CD4-positive, CD25-positive, alpha-beta regulatory T cell (primary cell): ENCODE measurements around the gene ZC3H13. TPM values are rescaled to one million over a fixed set of nuclear protein-coding genes. Genes with fewer than 3 reads are reported as not detected.

Experiments
- ATAC-seq, 2 donors: fragments of 150-1000 bp; cut with Tn5 transposase; one replicate each; pipeline ENCODE4 v1.10.0; 2021; ENCODE audit warnings: low read depth in 2 of 2, moderate number of reproducible peaks in 2 of 2, moderate library complexity in 1 of 2
- DNase-seq, 3 donors: peaks; one replicate each; pipeline versions ENCODE4 v3.0.0 to v3.0.0-alpha.2; 2012 to 2022; ENCODE audit warnings: mixed read lengths in 1 of 3
- H3K27ac ChIP-seq: one replicate; pipeline ENCODE4 v1.7.0; 2013; ENCODE audit warnings: mild to moderate bottlenecking, low read length; ENCODE audit not compliant: insufficient read depth, poor library complexity, severe bottlenecking
- H3K27me3 ChIP-seq: one replicate; pipeline ENCODE4 v1.7.0; 2013; ENCODE audit warnings: low read length; ENCODE audit not compliant: control insufficient read depth, insufficient read depth
- H3K36me3 ChIP-seq: one replicate; pipeline ENCODE4 v1.7.0; 2013; ENCODE audit warnings: mild to moderate bottlenecking, low read length, moderate library complexity; ENCODE audit not compliant: control insufficient read depth, insufficient read depth
- H3K4me1 ChIP-seq: 2 replicates; pipeline ENCODE4 v1.7.0; 2013; ENCODE audit warnings: mild to moderate bottlenecking, low read length; ENCODE audit not compliant: insufficient read depth, control insufficient read depth, poor library complexity, severe bottlenecking
- H3K4me3 ChIP-seq: one replicate; pipeline ENCODE4 v1.7.0; 2013; ENCODE audit warnings: low read depth, mild to moderate bottlenecking, low read length, moderate library complexity
- H3K9me3 ChIP-seq, 2 experiments: 1 replicate in 1 of 2; 2 replicates in 1 of 2; pipeline ENCODE4 v1.7.0; 2013; ENCODE audit warnings: low read length in 2 of 2, mild to moderate bottlenecking in 1 of 2, moderate library complexity in 1 of 2; ENCODE audit not compliant: control insufficient read depth in 2 of 2
- H3K27ac Mint-ChIP-seq, 3 donors: one replicate each; pipeline ENCODE4 v1.8.0; 2020 to 2022; ENCODE audit warnings: mild to moderate bottlenecking in 3 of 3, mixed read lengths in 3 of 3, moderate library complexity in 2 of 3
- H3K27me3 Mint-ChIP-seq: one replicate; pipeline ENCODE4 v1.8.0; 2022; ENCODE audit warnings: mild to moderate bottlenecking, mixed read lengths
- H3K36me3 Mint-ChIP-seq: one replicate; pipeline ENCODE4 v1.8.0; 2020; ENCODE audit warnings: mixed read lengths
- H3K4me1 Mint-ChIP-seq, 4 donors: one replicate each; pipeline ENCODE4 v1.8.0; 2020 to 2022; ENCODE audit warnings: mixed read lengths in 4 of 4, mild to moderate bottlenecking in 1 of 4
- H3K4me3 Mint-ChIP-seq, 4 donors: one replicate each; pipeline ENCODE4 v1.8.0; 2020 to 2022; ENCODE audit warnings: mild to moderate bottlenecking in 4 of 4, mixed read lengths in 4 of 4, moderate library complexity in 3 of 4
- H3K9me3 Mint-ChIP-seq, 7 donors: one replicate each; pipeline ENCODE4 v1.8.0; 2020 to 2022; ENCODE audit warnings: mixed read lengths in 7 of 7, mild to moderate bottlenecking in 3 of 7, moderate library complexity in 2 of 7
- polyA plus RNA-seq, 4 donors: library from polyadenylated mRNA; unstranded; fragments of 300-500 nt; fragmentation: Illumina TruSeq; gene quantifications; one replicate each; pipeline ENCODE4 v1.2.3, GENCODE V29; 2021
- total RNA-seq: library from RNA; stranded (reverse); gene quantifications from one replicate; pipeline ENCODE4 v1.2.3, GENCODE V29; 2022

Gene ZC3H13
- total and polyA plus RNA-seq, 5 donors from 2014 or later: 23.7 to 58.4 (median 25.3) TPM

GRCh38 chr13:46079770-46080169, 27.2 kb upstream of the ZC3H13 start:
- Histone ChIP-seq H3K36me3 (no peaks in the 10 kb centered on the region), H3K27me3 (peaks cover 2% of the 10 kb centered on the region), H3K4me1 (no peaks in the 10 kb centered on the region), H3K27ac (no peak overlapping the region), H3K4me3 (no peak overlapping the region), H3K9me3 (no peaks in the 10 kb centered on the region)
- H3K27ac Mint-ChIP-seq: peak overlapping the region in 2 of 3 donors; percentile 63 to 77
- no peak for ATAC-seq
- H3K9me3 Mint-ChIP-seq: peaks cover 0 to 5% (median 0%) of the 10 kb centered on the region in 7 donors
- H3K36me3 Mint-ChIP-seq: no peaks in the 10 kb centered on the region
- H3K4me3 Mint-ChIP-seq: no peak overlapping the region
- DNase-seq: peak in 1 of 3 donors; percentile 16
- peaks cover 26% of the 10 kb centered on the region for H3K27me3 Mint-ChIP-seq
- peaks cover 0 to 11% (median 9%) of the 10 kb centered on the region in 4 donors for H3K4me1 Mint-ChIP-seq

- H3K4me1 ChIP-seq: no peaks in the 10 kb centered on the region
- ATAC-seq: no peak
Observed at GRCh38 chr13:46077265-46077664, 24.7 kb upstream of the ZC3H13 start.

DNA sequence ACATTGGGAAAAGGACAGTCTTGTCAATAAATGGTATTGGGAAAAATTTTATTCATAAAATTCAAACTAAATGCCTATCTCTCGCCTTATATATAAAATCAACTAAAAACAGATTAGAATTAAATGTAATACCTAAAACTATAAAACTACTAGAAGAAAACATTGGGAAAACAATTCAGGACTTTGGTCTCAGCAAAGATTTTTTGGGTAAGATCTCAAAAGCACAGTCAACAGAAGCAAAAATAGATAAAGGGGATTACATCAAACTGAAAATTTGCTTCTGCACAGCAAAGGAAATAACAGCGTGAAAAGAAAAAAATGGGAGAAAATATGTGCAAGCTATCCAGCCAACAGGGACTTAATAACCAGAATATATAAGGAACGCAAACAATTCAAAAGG, 24.3 kb upstream of the ZC3H13 start:
- peaks cover 38% of the 10 kb centered on the region for H3K27me3 Mint-ChIP-seq
- no peak overlapping the region for H3K27ac Mint-ChIP-seq
- peaks cover 0 to 11% (median 8%) of the 10 kb centered on the region in 4 donors for H3K4me1 Mint-ChIP-seq
- no peaks in the 10 kb centered on the region for H3K36me3 Mint-ChIP-seq
- ATAC-seq: no peak
- Histone ChIP-seq H3K4me3 (no peak overlapping the region), H3K4me1 (no peaks in the 10 kb centered on the region), H3K36me3 (no peaks in the 10 kb centered on the region), H3K27ac (no peak overlapping the region), H3K27me3 (peaks cover 3% of the 10 kb centered on the region), H3K9me3 (no peaks in the 10 kb centered on the region)
- H3K4me3 Mint-ChIP-seq: no peak overlapping the region
- peaks cover 0 to 7% (median 2%) of the 10 kb centered on the region in 7 donors for H3K9me3 Mint-ChIP-seq
- DNase-seq: no peak

More at GRCh38 chr13:46077265-46077664, 24.7 kb upstream of the ZC3H13 start:
- H3K4me1 Mint-ChIP-seq: peaks cover 0 to 11% (median 9%) of the 10 kb centered on the region in 4 donors
- no peaks in the 10 kb centered on the region for H3K9me3 ChIP-seq
- peaks cover 3% of the 10 kb centered on the region for H3K27me3 ChIP-seq
- no peak overlapping the region for H3K4me3 ChIP-seq
- no peak overlapping the region for H3K4me3 Mint-ChIP-seq
- no peak overlapping the region for H3K27ac ChIP-seq
- H3K9me3 Mint-ChIP-seq: peaks cover 0 to 7% (median 0%) of the 10 kb centered on the region in 7 donors
- no peaks in the 10 kb centered on the region for H3K36me3 ChIP-seq
- no peaks in the 10 kb centered on the region for H3K36me3 Mint-ChIP-seq
- no peak overlapping the region for H3K27ac Mint-ChIP-seq
- DNase-seq: no peak
- H3K27me3 Mint-ChIP-seq: peaks cover 38% of the 10 kb centered on the region

DNA sequence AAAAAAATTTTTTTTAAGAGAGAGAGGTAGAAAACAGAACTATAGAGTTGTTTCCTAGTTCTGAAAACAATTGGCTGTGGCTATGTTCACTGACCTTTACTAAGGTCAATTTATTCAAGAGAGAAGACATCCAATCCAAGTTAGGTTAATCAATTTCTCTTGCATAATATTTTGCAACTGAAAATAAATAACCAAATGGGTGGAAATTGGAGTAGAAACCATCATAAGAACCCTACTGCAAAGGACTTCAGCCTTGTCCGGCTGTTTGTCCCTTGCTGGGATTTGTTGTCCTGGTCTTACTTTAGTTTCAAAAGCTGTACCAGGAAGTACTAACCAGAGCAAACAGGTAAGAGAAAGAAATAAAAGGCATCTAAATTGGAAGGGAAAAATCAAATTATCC, 23.3 kb upstream of the ZC3H13 start:
- no peaks in the 10 kb centered on the region for H3K9me3 ChIP-seq
- Mint-ChIP-seq H3K27me3 (peaks cover 45% of the 10 kb centered on the region), H3K4me1 (peaks cover 0 to 11% (median 8%) of the 10 kb centered on the region in 4 donors), H3K9me3 (peaks cover 0 to 7% (median 2%) of the 10 kb centered on the region in 7 donors), H3K27ac (no peak overlapping the region), H3K36me3 (no peaks in the 10 kb centered on the region), H3K4me3 (no peak overlapping the region)
- peaks cover 7% of the 10 kb centered on the region for H3K27me3 ChIP-seq
- H3K27ac ChIP-seq: no peak overlapping the region
- H3K4me1 ChIP-seq: no peaks in the 10 kb centered on the region
- ATAC-seq: no peak
- no peak for DNase-seq
- H3K4me3 ChIP-seq: no peak overlapping the region
- H3K36me3 ChIP-seq: no peaks in the 10 kb centered on the region

DNA sequence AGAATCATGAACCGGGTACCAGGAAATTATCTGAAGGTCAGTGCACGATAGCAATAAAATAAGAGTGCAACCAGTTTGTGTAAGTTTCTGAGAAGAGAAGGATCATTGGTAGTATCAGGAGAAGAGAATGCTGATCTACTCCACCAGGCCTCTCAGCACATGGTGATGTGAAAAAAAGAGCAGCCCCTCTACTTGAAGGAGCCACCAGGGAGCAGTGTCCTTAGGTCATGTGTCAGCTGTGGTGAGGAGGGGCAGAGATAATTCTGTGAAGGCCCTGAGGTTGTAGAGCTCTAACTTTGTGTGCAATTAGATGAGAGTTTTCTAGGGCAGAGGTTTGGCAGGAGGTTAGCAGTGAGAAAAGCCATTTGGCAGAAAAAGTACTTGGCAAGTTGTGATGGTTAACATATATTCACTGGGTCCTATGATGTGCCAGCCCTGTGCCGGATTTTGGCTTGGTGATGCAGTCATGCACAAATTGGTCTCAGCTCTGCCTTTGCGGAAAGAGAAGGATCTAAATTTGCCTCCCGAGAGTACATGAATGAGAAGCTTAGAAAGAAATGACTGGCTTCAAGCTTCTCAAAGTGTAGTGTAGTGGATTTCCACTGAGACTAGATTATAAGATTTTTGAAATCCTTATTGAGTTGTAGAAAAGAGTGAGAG, 19.2 kb upstream of the ZC3H13 start:
- H3K9me3 Mint-ChIP-seq: peaks cover 0 to 6% (median 2%) of the 10 kb centered on the region in 7 donors
- no peaks in the 10 kb centered on the region for H3K4me1 Mint-ChIP-seq
- DNase-seq (peak in 1 of 3 donors; percentile 18), ATAC-seq (no peak)
- peaks cover 51% of the 10 kb centered on the region for H3K27me3 Mint-ChIP-seq
- no peaks in the 10 kb centered on the region for H3K9me3 ChIP-seq
- peaks cover 15% of the 10 kb centered on the region for H3K27me3 ChIP-seq
- H3K36me3 ChIP-seq: no peaks in the 10 kb centered on the region
- no peak overlapping the region for H3K4me3 Mint-ChIP-seq
- H3K36me3 Mint-ChIP-seq: no peaks in the 10 kb centered on the region
- no peak overlapping the region for H3K27ac ChIP-seq
- H3K4me1 ChIP-seq: no peaks in the 10 kb centered on the region
- H3K4me3 ChIP-seq: no peak overlapping the region
- peak overlapping the region in 1 of 3 donors; percentile 34 for H3K27ac Mint-ChIP-seq

DNA sequence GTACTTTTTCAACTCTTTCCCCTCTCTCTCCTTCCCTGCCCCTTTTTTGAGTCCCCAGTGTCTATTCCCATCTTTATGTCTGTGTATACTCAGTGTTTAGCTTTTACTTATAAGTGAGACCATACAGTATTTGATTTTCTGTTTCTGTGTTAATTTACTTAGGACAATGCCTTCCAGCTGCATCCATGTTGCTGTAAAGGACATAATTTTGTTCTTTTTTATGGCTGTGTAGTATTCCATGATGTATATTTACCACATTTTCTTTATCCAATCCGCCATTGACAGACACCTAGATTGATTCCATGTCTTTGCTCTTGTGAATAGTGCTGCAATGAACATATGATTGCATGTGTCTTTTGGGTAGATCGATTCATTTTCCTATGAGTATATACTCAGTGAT, 10.7 kb upstream of the ZC3H13 start:
- no peaks in the 10 kb centered on the region for H3K4me1 Mint-ChIP-seq
- H3K36me3 Mint-ChIP-seq: no peaks in the 10 kb centered on the region

GRCh38 chr13:46062185-46062584, 9.6 kb upstream of the ZC3H13 start:
- H3K9me3 Mint-ChIP-seq: peaks cover 0 to 5% (median 0%) of the 10 kb centered on the region in 7 donors

More for the DNA sequence above, 10.7 kb upstream of the ZC3H13 start:
- H3K27ac ChIP-seq: no peak overlapping the region
- H3K9me3 ChIP-seq: no peaks in the 10 kb centered on the region
- ATAC-seq (no peak), DNase-seq (no peak)
- H3K27me3 ChIP-seq: peaks cover 6% of the 10 kb centered on the region
- Mint-ChIP-seq H3K27me3 (peaks cover 15% of the 10 kb centered on the region), H3K27ac (no peak overlapping the region), H3K9me3 (peaks cover 0 to 5% (median 0%) of the 10 kb centered on the region in 7 donors), H3K4me3 (no peak overlapping the region)
- no peaks in the 10 kb centered on the region for H3K36me3 ChIP-seq
- H3K4me1 ChIP-seq: no peaks in the 10 kb centered on the region
- no peak overlapping the region for H3K4me3 ChIP-seq

DNA sequence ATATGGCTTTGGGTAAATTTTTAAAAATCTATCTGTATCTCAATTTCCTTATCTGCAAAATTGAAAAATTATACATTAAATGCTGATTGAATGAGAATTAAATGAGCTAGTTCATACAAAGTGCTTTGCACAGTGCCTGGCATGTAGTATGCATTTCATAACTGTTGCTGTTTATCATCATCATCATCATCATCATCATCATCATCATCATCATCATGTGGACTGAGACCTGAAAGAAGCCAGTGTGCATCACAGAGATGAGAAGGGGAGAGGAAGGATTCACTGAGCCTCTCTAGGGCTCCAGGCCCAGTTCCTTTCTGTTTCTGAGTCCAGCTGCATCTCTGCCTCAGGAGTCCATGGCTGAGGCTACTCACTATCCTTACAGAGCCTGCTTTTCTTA, 6.9 kb upstream of the ZC3H13 start:
- ATAC-seq: no peak
- H3K36me3 Mint-ChIP-seq: no peaks in the 10 kb centered on the region
- H3K27ac Mint-ChIP-seq: no peak overlapping the region

More at GRCh38 chr13:46062185-46062584, 9.6 kb upstream of the ZC3H13 start:
- Mint-ChIP-seq H3K27ac (no peak overlapping the region), H3K4me3 (no peak overlapping the region), H3K36me3 (no peaks in the 10 kb centered on the region), H3K27me3 (peaks cover 15% of the 10 kb centered on the region), H3K4me1 (no peaks in the 10 kb centered on the region)
- Histone ChIP-seq H3K36me3 (no peaks in the 10 kb centered on the region), H3K4me3 (no peak overlapping the region), H3K27ac (no peak overlapping the region), H3K9me3 (no peaks in the 10 kb centered on the region), H3K27me3 (peaks cover 9% of the 10 kb centered on the region), H3K4me1 (no peaks in the 10 kb centered on the region)
- ATAC-seq (no peak), DNase-seq (no peak)

More for the DNA sequence above, 6.9 kb upstream of the ZC3H13 start:
- Histone ChIP-seq H3K27me3 (peaks cover 10% of the 10 kb centered on the region), H3K36me3 (no peaks in the 10 kb centered on the region), H3K9me3 (no peaks in the 10 kb centered on the region), H3K27ac (no peak overlapping the region), H3K4me3 (no peak overlapping the region), H3K4me1 (no peaks in the 10 kb centered on the region)
- Mint-ChIP-seq H3K9me3 (peaks cover 0 to 5% (median 0%) of the 10 kb centered on the region in 7 donors), H3K4me3 (no peak overlapping the region), H3K27me3 (peaks cover 24% of the 10 kb centered on the region), H3K4me1 (no peaks in the 10 kb centered on the region)
- no peak for DNase-seq
